HepG2 (cell line): ENCODE results near the gene AMOTL1. TPM values are rescaled to one million over a fixed set of nuclear protein-coding genes. Genes with fewer than 3 reads are reported as not detected.

Source experiments
- ATAC-seq: fragments of 200-7000 bp; cut with Tn5 transposase; 3 replicates; pipeline ENCODE4 v1.9.1; 2020; ENCODE audit warnings: mild to moderate bottlenecking, moderate library complexity
- BruUV-seq: library from RNA; stranded (reverse); fragments of 400-500 nt; replicated peaks from 2 replicates; lab custom pipeline; 2021; lab: Mats Ljungman, UMichigan
- CTCF ChIA-PET: fragments of 300-600 bp; formaldehyde crosslinking; extraction: SDS; loops from one replicate; lab custom pipeline; 2021; ENCODE audit warnings: low total read pairs, inconsistent platforms, low intra/inter-chr PET ratio; lab: Yijun Ruan, JAX
- POLR2A ChIA-PET: fragments of 350-600 bp; sonication (Branson Sonifier 250); formaldehyde crosslinking; loops from one replicate; lab custom pipeline; 2020; ENCODE audit warnings: antibody characterized with exemption, inconsistent platforms; lab: Yijun Ruan, JAX
- DNase-seq: peaks from one replicate; pipeline ENCODE4 v3.0.0-alpha.2; 2015; ENCODE audit warnings: low spot score
- FAIRE-seq: peaks from 3 replicates; lab custom pipeline; 2011; peaks lifted over from hg19 to GRCh38; lab: Jason Lieb, UNC
- H2AFZ ChIP-seq: one replicate; pipeline ENCODE4 v1.6.1; 2011; ENCODE audit warnings: low read length, inconsistent platforms
- H3K27ac ChIP-seq: fragments of 300-600 bp; 3 replicates; pipeline ENCODE4 v1.8.0; 2011; ENCODE audit warnings: mixed run types, mild to moderate bottlenecking, mixed read lengths, low read length, inconsistent platforms; ENCODE audit not compliant: insufficient read depth; ENCODE audit errors: extremely low read length
- H3K27me3 ChIP-seq, 2 experiments: fragments of 200-600 bp in 1 of 2; 2 replicates in 1 of 2; 3 replicates in 1 of 2; pipeline versions ENCODE4 v1.6.0 to v1.8.0; 2011; ENCODE audit warnings: low read length in 2 of 2, mild to moderate bottlenecking in 2 of 2, moderate library complexity in 2 of 2, inconsistent platforms in 1 of 2; ENCODE audit not compliant: insufficient read depth in 2 of 2, control insufficient read depth in 1 of 2
- H3K36me3 ChIP-seq, 2 experiments: fragments of 200-600 bp in 1 of 2; replicated peaks in 1 of 2; 2 replicates in 1 of 2; 3 replicates in 1 of 2; pipeline versions ENCODE4 v1.5.1 to v1.8.0; 2011; ENCODE audit warnings: low read length in 2 of 2, inconsistent platforms in 1 of 2; ENCODE audit not compliant: insufficient read depth in 2 of 2, control insufficient read depth in 1 of 2
- H3K4me1 ChIP-seq: 2 replicates; pipeline ENCODE4 v1.5.1; 2012; ENCODE audit warnings: low read length, inconsistent platforms; ENCODE audit not compliant: insufficient read depth
- H3K4me2 ChIP-seq: 2 replicates; pipeline ENCODE4 v1.6.0; 2011; ENCODE audit warnings: low read depth, low read length, inconsistent platforms
- H3K4me3 ChIP-seq, 3 experiments: fragments of 200-600 bp in 1 of 3; sonication (generic), shearing (Covaris generic) in 1 of 3; replicated peaks in 1 of 3; 2 replicates each; pipeline ENCODE4 v1.5.1; 2011 to 2016; ENCODE audit warnings: low read length in 3 of 3, inconsistent platforms in 2 of 3, low read depth in 2 of 3, mild to moderate bottlenecking in 2 of 3, control low read depth in 1 of 3, mixed read lengths in 1 of 3; ENCODE audit not compliant: insufficient read depth in 1 of 3
- H3K79me2 ChIP-seq: one replicate; pipeline ENCODE4 v1.6.1; 2011; ENCODE audit warnings: low read length, inconsistent platforms; ENCODE audit not compliant: insufficient read depth
- H3K9ac ChIP-seq: 2 replicates; pipeline ENCODE4 v1.6.0; 2011; ENCODE audit warnings: mild to moderate bottlenecking, low read depth, low read length, inconsistent platforms; ENCODE audit not compliant: insufficient read depth
- H3K9me3 ChIP-seq: 2 replicates; pipeline ENCODE4 v1.5.1; 2012; ENCODE audit warnings: mild to moderate bottlenecking, low read length
- H4K20me1 ChIP-seq: 2 replicates; pipeline ENCODE4 v1.6.0; 2011; ENCODE audit warnings: inconsistent platforms, mild to moderate bottlenecking, low read length, moderate library complexity; ENCODE audit not compliant: insufficient read depth
- CCDC6 ChIP-seq: sonication (generic); formaldehyde crosslinking; IDR thresholded peaks from 2 replicates; pipeline ENCODE4 v1.8.1; 2022; ENCODE audit warnings: mild to moderate bottlenecking, missing genetic modification reagents, moderate library complexity
- CSRNP1 ChIP-seq: sonication (generic); formaldehyde crosslinking; IDR thresholded peaks from 2 replicates; pipeline ENCODE4 v1.8.1; 2023; ENCODE audit warnings: mild to moderate bottlenecking, missing genetic modification reagents
- TSC22D2 ChIP-seq: sonication (generic); formaldehyde crosslinking; IDR thresholded peaks from 2 replicates; pipeline ENCODE4 v1.5.1; 2020; ENCODE audit warnings: missing genetic modification reagents, mild to moderate bottlenecking, borderline replicate concordance
- YY1 ChIP-seq: IDR thresholded peaks from 2 replicates; pipeline ENCODE4 v1.6.1; 2011; ENCODE audit warnings: low read length, low read depth, moderate library complexity, mild to moderate bottlenecking; ENCODE audit not compliant: insufficient read depth, insufficient replicate concordance
- ZNF230 ChIP-seq: sonication (generic); formaldehyde crosslinking; IDR thresholded peaks from 2 replicates; pipeline ENCODE4 v1.4.0; 2020; ENCODE audit warnings: mild to moderate bottlenecking, missing genetic modification reagents
- ZNF362 ChIP-seq: sonication (generic); formaldehyde crosslinking; IDR thresholded peaks from 2 replicates; pipeline ENCODE4 v1.4.0; 2020; ENCODE audit warnings: missing genetic modification reagents, mild to moderate bottlenecking, borderline replicate concordance
- ZNF660 ChIP-seq: sonication (generic); formaldehyde crosslinking; IDR thresholded peaks from 2 replicates; pipeline ENCODE4 v1.5.1; 2020; ENCODE audit warnings: mild to moderate bottlenecking, low read depth, missing genetic modification reagents, borderline replicate concordance
- WGBS: methylation state at CpG from one replicate; pipeline ENCODE4 v1.1.6; 2017; ENCODE audit warnings: low lambda C conversion rate; 5-methylcytosine and 5-hydroxymethylcytosine counted together
- in situ Hi-C: cut with HindIII; loops from 2 replicates; pipeline ENCODE4 v1.10.0; 2017; ENCODE audit warnings: low pct_unique_long_range_greater_than_20kb; ENCODE audit not compliant: extremely low pct_ligation_motif_present
- intact Hi-C: fragments of 100-400 bp; cut with micrococcal nuclease; formaldehyde crosslinking; loops from one replicate; pipeline ENCODE4 v1.10.0; 2022; ENCODE audit not compliant: unreplicated experiment
- polyA plus RNA-seq, 8 experiments: library from polyadenylated mRNA; depleted of rRNA in 3 of 8; stranded (reverse) in 7 of 8; unstranded in 1 of 8; fragments of >200 nt; fragmentation: Illumina TruSeq in 4 of 8; extraction: Trizol in 4 of 8; gene quantifications; 2 replicates each; pipeline versions ENCODE4 v1.2.1 to v1.2.3, GENCODE V29; 2011 to 2016; ENCODE audit warnings: low read depth in 4 of 8, missing spikeins in 1 of 8, mixed read lengths in 1 of 8; ENCODE audit not compliant: insufficient read depth in 1 of 8
- total RNA-seq, 5 experiments: library from RNA; depleted of rRNA; stranded (reverse); fragments of >200 nt; fragmentation: Illumina TruSeq; extraction: Trizol; gene quantifications; 2 replicates each; pipeline ENCODE4 v1.2.3, GENCODE V29; 2016; ENCODE audit warnings: low read depth in 1 of 5
- TF ChIP-seq, protein P1 (sequence below): IDR thresholded peaks from 2 replicates; pipeline ENCODE4 v1.6.1; 2012; ENCODE audit warnings: low read length, improper control_type of control experiment

The AMOTL1 gene
- total and polyA plus RNA-seq, 2 of the 13 experiments (the other 11 are each of a cell fraction or from before 2014, with no cell fraction given), result 0.01 to 0.20 TPM

DNA sequence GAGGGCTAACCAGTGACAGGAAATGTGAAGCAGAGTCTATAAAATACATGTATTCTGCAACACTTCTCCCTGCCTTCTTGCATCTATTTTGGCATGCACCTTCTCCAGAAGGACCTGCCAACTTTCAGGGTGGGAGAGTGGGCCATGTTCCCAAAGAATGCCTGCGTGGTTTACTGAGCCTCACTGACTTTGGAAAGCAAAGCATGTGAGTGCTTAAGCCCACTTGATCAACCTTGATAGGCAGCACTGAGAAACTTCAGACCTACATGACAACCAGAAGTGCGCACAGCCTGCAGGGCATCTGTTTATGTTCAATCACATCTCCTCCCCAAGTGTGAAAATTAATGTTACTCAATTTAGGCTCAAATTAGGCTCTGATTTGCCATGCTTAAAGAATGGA, 69.2 kb downstream of the AMOTL1 start (continued):
- TF ChIP-seq, protein P1, sequence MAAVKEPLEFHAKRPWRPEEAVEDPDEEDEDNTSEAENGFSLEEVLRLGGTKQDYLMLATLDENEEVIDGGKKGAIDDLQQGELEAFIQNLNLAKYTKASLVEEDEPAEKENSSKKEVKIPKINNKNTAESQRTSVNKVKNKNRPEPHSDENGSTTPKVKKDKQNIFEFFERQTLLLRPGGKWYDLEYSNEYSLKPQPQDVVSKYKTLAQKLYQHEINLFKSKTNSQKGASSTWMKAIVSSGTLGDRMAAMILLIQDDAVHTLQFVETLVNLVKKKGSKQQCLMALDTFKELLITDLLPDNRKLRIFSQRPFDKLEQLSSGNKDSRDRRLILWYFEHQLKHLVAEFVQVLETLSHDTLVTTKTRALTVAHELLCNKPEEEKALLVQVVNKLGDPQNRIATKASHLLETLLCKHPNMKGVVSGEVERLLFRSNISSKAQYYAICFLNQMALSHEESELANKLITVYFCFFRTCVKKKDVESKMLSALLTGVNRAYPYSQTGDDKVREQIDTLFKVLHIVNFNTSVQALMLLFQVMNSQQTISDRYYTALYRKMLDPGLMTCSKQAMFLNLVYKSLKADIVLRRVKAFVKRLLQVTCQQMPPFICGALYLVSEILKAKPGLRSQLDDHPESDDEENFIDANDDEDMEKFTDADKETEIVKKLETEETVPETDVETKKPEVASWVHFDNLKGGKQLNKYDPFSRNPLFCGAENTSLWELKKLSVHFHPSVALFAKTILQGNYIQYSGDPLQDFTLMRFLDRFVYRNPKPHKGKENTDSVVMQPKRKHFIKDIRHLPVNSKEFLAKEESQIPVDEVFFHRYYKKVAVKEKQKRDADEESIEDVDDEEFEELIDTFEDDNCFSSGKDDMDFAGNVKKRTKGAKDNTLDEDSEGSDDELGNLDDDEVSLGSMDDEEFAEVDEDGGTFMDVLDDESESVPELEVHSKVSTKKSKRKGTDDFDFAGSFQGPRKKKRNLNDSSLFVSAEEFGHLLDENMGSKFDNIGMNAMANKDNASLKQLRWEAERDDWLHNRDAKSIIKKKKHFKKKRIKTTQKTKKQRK, result no peak
- no peak for TF ChIP-seq CCDC6 (CRISPR knock-in tag)
- TF ChIP-seq TSC22D2 (CRISPR knock-in tag), result no peak
- TF ChIP-seq ZNF230 (CRISPR knock-in tag), result no peak
- TF ChIP-seq, all 625 proteins: peak for 0

GRCh38 chr11:94838027-94838731, 70.0 kb downstream of the AMOTL1 start:
- in situ Hi-C loops (no loop called here), intact Hi-C loops (no loop called here)
- 1% methylated on average over 2 of the region's 2 CpGs for WGBS
- Histone ChIP-seq H3K4me1 (no peaks in the 10 kb centered on the region), H3K27ac (no peak overlapping the region), H3K79me2 (no peaks in the 10 kb centered on the region), H3K36me3 (no peaks in the 10 kb centered on the region), H3K27me3 (no peaks in the 10 kb centered on the region), H4K20me1 (no peaks in the 10 kb centered on the region), H3K9ac (no peak overlapping the region), H3K9me3 (no peaks in the 10 kb centered on the region), H3K4me2 (no peak overlapping the region), H3K4me3 (no peak overlapping the region), H2AFZ (no peak overlapping the region)
- BruUV-seq, result no TSS peak
- no peak for ATAC-seq
- FAIRE-seq, result no peak
- TF ChIP-seq YY1 (no peak), CSRNP1 (CRISPR knock-in tag) (no peak), ZNF362 (CRISPR knock-in tag) (no peak), ZNF660 (no peak)
- no peak for DNase-seq
- POLR2A ChIA-PET, result no interaction called here
- CTCF ChIA-PET, result no interaction called here
